Esophagus squamous epithelium (tissue), 5 donors: ENCODE data around the gene TEC. TPM values are rescaled to one million over a fixed set of nuclear protein-coding genes. Genes with fewer than 3 reads are reported as not detected.

Source experiments
- DNase-seq: peaks from one replicate; lab custom pipeline; 2025; lab: John Stamatoyannopoulos, UW
- H3K27ac ChIP-seq, 4 donors: fragments of 200-600 bp; sonication (generic); one replicate each; pipeline ENCODE4 v1.5.1; 2016 to 2019; ENCODE audit warnings: mild to moderate bottlenecking in 1 of 4
- H3K27me3 ChIP-seq, 4 donors: fragments of 200-600 bp; sonication (generic); 1 replicate in 3 of 4; 2 replicates in 1 of 4; pipeline versions ENCODE4 v1.5.1 to v1.6.0; 2017 to 2021; ENCODE audit warnings: antibody characterized with exemption in 1 of 4
- H3K36me3 ChIP-seq, 3 donors: fragments of 200-600 bp; sonication (generic); one replicate each; pipeline ENCODE4 v1.5.1; 2016 to 2019
- H3K4me1 ChIP-seq, 3 donors: fragments of 200-600 bp; sonication (generic); one replicate each; pipeline ENCODE4 v1.5.1; 2017 to 2019
- H3K4me3 ChIP-seq, 4 donors: fragments of 200-600 bp; sonication (generic); 1 replicate in 3 of 4; 2 replicates in 1 of 4; pipeline ENCODE4 v1.5.1; 2016 to 2019; ENCODE audit warnings: mild to moderate bottlenecking in 2 of 4, moderate library complexity in 1 of 4
- H3K9me3 ChIP-seq, 3 donors: fragments of 200-600 bp; sonication (generic); one replicate each; pipeline ENCODE4 v1.5.1; 2016 to 2019
- POLR2A ChIP-seq, 4 donors: fragments of 450-650 bp; IDR thresholded peaks; one replicate each; pipeline ENCODE4 v1.6.1; 2017; ENCODE audit warnings: antibody characterized with exemption in 4 of 4, mild to moderate bottlenecking in 4 of 4, moderate library complexity in 3 of 4
- WGBS, 2 donors: methylation state at CpG; one replicate each; pipeline ENCODE4 v1.1.5; 2018; 5-methylcytosine and 5-hydroxymethylcytosine counted together
- intact Hi-C: fragments of 100-400 bp; cut with DNase I; formaldehyde crosslinking; loops from one replicate; pipeline ENCODE4 v1.15.0; 2022
- total RNA-seq, 4 donors: library from RNA; depleted of rRNA; stranded (reverse); fragments of >200 nt; gene quantifications; one replicate each; pipeline ENCODE4 v1.1.0, GENCODE V29; 2016
- TF ChIP-seq, protein P1 (sequence below), 6 experiments: fragments of 450-650 bp in 4 of 6; fragments of 200-600 bp in 2 of 6; sonication (generic) in 2 of 6; IDR thresholded peaks; one replicate each; pipeline ENCODE4 v1.5.1; 2016 to 2019; ENCODE audit warnings: antibody characterized with exemption in 6 of 6, mild to moderate bottlenecking in 4 of 6, moderate library complexity in 4 of 6
- donor health status: DM: yes; HTN: yes; CAD: no.

The TEC gene
- total RNA-seq, 4 donors from 2014 or later: 3.8 to 8.6 (median 7.2) TPM

DNA sequence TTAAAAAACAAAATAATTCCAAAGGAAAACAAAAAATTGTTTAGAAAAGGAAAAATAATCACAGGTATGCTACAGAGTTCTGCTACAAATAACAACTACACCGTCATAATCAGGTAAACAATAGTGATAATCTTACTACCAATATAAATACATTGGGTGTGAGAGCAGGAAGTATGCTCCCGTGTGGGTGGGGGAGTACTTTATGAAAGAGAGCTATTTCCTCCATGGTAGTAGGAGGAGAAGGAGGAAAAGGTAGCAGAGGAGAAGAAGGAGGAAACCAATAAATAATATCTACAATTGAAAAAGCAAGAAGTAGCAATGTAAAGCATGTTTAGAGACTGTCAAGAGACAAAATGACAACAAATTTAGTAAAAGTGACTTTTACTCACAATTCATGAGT is 35.1 kb downstream of the TEC start:
- H3K27me3 ChIP-seq: no peaks in the 10 kb centered on the region
- no peak overlapping the region for H3K27ac ChIP-seq
- H3K4me1 ChIP-seq: peaks cover 0 to 10% (median 0%) of the 10 kb centered on the region in 3 donors
- no peak overlapping the region for H3K4me3 ChIP-seq
- no peaks in the 10 kb centered on the region for H3K36me3 ChIP-seq
- no peak for TF ChIP-seq POLR2A (IDR thresholded peaks at IDR 0.05)
- TF ChIP-seq, protein P1, sequence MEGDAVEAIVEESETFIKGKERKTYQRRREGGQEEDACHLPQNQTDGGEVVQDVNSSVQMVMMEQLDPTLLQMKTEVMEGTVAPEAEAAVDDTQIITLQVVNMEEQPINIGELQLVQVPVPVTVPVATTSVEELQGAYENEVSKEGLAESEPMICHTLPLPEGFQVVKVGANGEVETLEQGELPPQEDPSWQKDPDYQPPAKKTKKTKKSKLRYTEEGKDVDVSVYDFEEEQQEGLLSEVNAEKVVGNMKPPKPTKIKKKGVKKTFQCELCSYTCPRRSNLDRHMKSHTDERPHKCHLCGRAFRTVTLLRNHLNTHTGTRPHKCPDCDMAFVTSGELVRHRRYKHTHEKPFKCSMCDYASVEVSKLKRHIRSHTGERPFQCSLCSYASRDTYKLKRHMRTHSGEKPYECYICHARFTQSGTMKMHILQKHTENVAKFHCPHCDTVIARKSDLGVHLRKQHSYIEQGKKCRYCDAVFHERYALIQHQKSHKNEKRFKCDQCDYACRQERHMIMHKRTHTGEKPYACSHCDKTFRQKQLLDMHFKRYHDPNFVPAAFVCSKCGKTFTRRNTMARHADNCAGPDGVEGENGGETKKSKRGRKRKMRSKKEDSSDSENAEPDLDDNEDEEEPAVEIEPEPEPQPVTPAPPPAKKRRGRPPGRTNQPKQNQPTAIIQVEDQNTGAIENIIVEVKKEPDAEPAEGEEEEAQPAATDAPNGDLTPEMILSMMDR (IDR thresholded peaks at IDR 0.05): no peak
- 47 to 48% methylated on average over 2 of the region's 2 CpGs for WGBS, 2 donors
- no peaks in the 10 kb centered on the region for H3K9me3 ChIP-seq
- DNase-seq: no peak
- intact Hi-C loops: no loop called here

DNA sequence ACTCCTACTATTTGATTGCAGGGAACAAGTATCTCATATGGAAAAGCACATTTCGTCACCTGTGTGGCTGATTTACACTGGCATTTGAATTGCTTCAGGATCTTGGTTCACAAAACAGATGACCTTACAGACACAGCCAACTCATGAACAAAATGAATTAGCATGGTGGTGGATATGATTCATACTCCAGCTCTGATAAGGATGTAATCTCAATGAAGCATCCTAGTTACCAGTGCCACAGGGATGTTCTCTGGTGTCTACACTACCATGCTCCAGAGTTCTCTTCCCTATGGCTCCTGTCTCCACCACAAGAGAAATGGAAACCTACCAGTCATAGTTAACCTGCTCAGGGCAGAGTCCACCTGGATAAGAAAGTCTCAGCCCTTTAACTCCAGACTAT is 40.7 kb downstream of the TEC start:
- Histone ChIP-seq H3K27me3 (no peaks in the 10 kb centered on the region), H3K9me3 (no peaks in the 10 kb centered on the region), H3K4me3 (no peak overlapping the region), H3K27ac (no peak overlapping the region), H3K36me3 (no peaks in the 10 kb centered on the region), H3K4me1 (peaks cover 0 to 7% (median 3%) of the 10 kb centered on the region in 3 donors)
- TF ChIP-seq, protein P1 (IDR thresholded peaks at IDR 0.05): no peak
- no peak for TF ChIP-seq POLR2A (IDR thresholded peaks at IDR 0.05)
- DNase-seq: no peak
- intact Hi-C loops: no loop called here
- 86 to 89% methylated on average over 1 of the region's 1 CpG for whole genome bisulfite sequencing, 2 donors

DNA sequence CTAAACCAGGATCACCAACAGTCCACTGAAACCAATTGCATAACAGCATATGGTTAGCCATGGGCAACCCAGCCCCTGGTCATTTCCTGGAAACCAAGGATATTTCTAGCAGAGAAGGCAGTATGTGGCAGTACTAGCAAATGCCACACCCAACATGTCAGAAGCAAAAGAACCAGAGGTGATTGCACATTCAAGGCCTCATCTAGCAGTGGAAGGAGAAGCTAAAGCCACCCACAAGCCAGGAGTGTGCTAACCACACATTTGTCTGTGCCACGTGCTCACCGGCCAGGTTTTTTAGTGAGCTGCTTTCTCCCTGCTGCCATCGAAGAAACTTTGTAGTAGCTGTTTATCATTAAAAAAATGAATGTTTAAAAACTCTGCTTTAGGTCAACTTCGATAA is 42.0 kb downstream of the TEC start:
- 80 to 81% methylated on average over 4 of the region's 4 CpGs for WGBS, 2 donors
- DNase-seq: no peak
- H3K9me3 ChIP-seq: no peaks in the 10 kb centered on the region

DNA sequence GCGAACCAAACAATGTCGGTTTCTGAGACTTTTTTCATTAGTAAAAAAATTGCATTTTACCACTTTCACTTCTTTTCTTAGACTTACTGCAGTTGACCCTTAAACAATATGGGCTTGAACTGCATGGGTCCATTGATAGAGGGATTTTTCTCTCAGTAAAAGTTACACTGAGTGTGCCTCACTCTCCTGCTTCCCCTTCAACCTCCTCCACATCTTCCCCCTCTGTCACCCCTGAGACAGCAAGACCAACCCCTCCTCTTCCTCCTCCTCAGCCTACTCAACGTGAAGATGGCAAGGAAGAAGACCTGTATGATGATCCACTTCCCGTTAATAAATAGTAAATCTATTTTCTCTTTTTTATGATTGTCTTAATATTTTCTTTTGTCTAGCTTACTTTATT is 43.4 kb downstream of the TEC start:
- DNase-seq: no peak
- WGBS, 2 donors: 72 to 76% methylated on average over 4 of the region's 4 CpGs
- H3K36me3 ChIP-seq: no peaks in the 10 kb centered on the region
- no peaks in the 10 kb centered on the region for H3K27me3 ChIP-seq
- H3K4me3 ChIP-seq: no peak overlapping the region
- intact Hi-C loops: no loop called here
- H3K9me3 ChIP-seq: no peaks in the 10 kb centered on the region
- peaks cover 0 to 15% (median 3%) of the 10 kb centered on the region in 3 donors for H3K4me1 ChIP-seq
- no peak overlapping the region for H3K27ac ChIP-seq
- TF ChIP-seq, protein P1 (IDR thresholded peaks at IDR 0.05): no peak
- no peak for TF ChIP-seq POLR2A (IDR thresholded peaks at IDR 0.05)

More for the DNA sequence above, 42.0 kb downstream of the TEC start:
- H3K4me1 ChIP-seq: peaks cover 0 to 15% (median 3%) of the 10 kb centered on the region in 3 donors
- H3K27me3 ChIP-seq: no peaks in the 10 kb centered on the region
- no peaks in the 10 kb centered on the region for H3K36me3 ChIP-seq
- H3K27ac ChIP-seq: no peak overlapping the region
- TF ChIP-seq, protein P1 (IDR thresholded peaks at IDR 0.05): no peak
- no peak for TF ChIP-seq POLR2A (IDR thresholded peaks at IDR 0.05)
- intact Hi-C loops: no loop called here
- H3K4me3 ChIP-seq: no peak overlapping the region

GRCh38 chr4:48225368-48226141 is 44.1 kb downstream of the TEC start:
- Histone ChIP-seq H3K4me3 (no peak overlapping the region), H3K27ac (no peak overlapping the region), H3K9me3 (no peaks in the 10 kb centered on the region), H3K4me1 (peaks cover 0 to 15% (median 3%) of the 10 kb centered on the region in 3 donors), H3K27me3 (no peaks in the 10 kb centered on the region), H3K36me3 (no peaks in the 10 kb centered on the region)
- intact Hi-C loops: no loop called here
- WGBS, 2 donors: 81 to 91% methylated on average over 5 to 7 of the region's 7 CpGs
- no peak for DNase-seq
- no peak for TF ChIP-seq POLR2A (IDR thresholded peaks at IDR 0.05)
- TF ChIP-seq, protein P1 (IDR thresholded peaks at IDR 0.05): no peak
